ENCODE data around the gene NPM1.
"Not testable (repeated sequence)": the region's sequence is repeated elsewhere in the genome, so short reads cannot be mapped to it uniquely, and the experiment has no call there.

NPM1 gene

DNA sequence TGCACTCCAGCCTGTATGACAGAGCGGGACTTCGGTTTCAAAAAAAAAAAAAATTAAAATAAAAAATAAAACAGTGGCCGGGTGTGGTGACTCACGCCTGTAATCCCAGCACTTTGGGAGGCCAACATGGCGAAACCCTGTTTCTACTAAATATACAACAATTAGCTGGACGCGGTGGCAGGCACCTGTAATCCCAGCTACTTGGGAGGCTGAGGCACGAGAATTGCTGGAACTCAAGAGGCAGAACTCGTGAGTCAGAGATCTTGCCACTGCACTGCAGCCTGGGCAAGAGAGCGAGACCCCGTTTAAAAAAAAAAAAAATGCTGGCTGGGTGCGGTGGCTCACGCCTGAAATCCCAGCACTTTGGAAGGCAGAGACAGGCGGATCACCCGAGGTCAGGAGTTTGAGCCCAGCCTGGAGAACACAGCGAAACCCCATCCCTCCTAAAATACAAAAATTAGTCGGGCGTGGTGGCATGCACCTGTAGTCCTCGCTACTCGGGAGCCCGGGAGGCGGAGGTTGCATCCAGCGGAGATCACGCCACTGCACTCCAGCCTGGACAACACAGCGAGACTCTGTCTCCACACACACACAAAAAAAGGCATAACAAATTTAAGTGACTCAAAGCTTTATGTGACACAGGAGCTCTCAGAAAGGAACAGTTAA lies 1.5 kb upstream of the NPM1 start:
- peaks cover 24% of the 10 kb centered on the region for H3K36me3 ChIP-seq (ENCODE audit: control insufficient read depth, insufficient read depth, low read length)
- H3K27ac ChIP-seq (ENCODE audit: low read depth, low read length, severe bottlenecking), result no peak overlapping the region
- no peak overlapping the region for H3K4me3 ChIP-seq (ENCODE audit: extremely low read depth, insufficient read depth, low read length, poor library complexity, severe bottlenecking)
- WGBS, 2 experiments (ENCODE audit: insufficient coverage in 2 of 2), result 94 to 96% methylated on average over 14 to 18 of the region's 25 CpGs
- H3K4me1 ChIP-seq (ENCODE audit: control insufficient read depth, insufficient read depth, low read length, poor library complexity, severe bottlenecking), result no peaks in the 10 kb centered on the region
- H3K9me3 ChIP-seq (ENCODE audit: control insufficient read depth, low read length), result no peaks in the 10 kb centered on the region

DNA sequence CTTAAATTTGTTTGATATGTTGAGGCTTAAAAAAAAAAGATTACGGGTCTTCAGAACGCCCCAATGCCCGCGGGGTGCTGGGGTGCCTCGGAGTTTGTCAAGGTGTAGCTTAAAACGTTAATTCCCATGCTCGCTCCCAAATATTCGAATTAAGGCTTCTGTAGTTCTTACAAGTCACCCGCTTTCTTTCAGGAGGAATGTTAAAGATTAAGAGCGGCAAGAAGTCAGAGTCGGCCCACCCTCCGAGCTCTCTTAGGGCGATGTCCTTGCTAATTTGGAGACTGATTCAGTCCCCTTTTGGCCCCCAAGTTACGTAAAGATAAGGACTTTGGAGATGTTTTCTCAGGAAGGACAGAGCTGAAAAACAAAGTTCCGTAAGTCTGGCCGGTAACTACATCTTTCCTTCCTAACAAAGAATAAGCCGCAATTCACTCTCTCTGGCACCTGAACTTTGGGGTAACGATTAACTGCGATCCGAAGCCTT lies 746 bp upstream of the NPM1 start:
- Histone ChIP-seq H3K27ac (ENCODE audit: low read depth, low read length, severe bottlenecking) (peak overlapping the region; percentile 95), H3K36me3 (ENCODE audit: control insufficient read depth, insufficient read depth, low read length) (peaks cover 32% of the 10 kb centered on the region), H3K4me1 (ENCODE audit: control insufficient read depth, insufficient read depth, low read length, poor library complexity, severe bottlenecking) (peaks cover 3% of the 10 kb centered on the region), H3K9me3 (ENCODE audit: control insufficient read depth, low read length) (no peaks in the 10 kb centered on the region), H3K4me3 (ENCODE audit: extremely low read depth, insufficient read depth, low read length, poor library complexity, severe bottlenecking) (peak overlapping the region; percentile 94)
- WGBS, 2 experiments (ENCODE audit: insufficient coverage in 2 of 2), result 2 to 9% methylated on average over 7 to 8 of the region's 20 CpGs

- H3K27ac ChIP-seq (ENCODE audit: low read depth, low read length, severe bottlenecking), result peak overlapping the region; percentile 95
- WGBS, 2 experiments (ENCODE audit: insufficient coverage in 2 of 2), result 1% methylated on average over 20 to 45 of the region's 56 CpGs
- H3K36me3 ChIP-seq (ENCODE audit: control insufficient read depth, insufficient read depth, low read length), result peaks cover 44% of the 10 kb centered on the region
- H3K9me3 ChIP-seq (ENCODE audit: control insufficient read depth, low read length), result no peaks in the 10 kb centered on the region
- peaks cover 11% of the 10 kb centered on the region for H3K4me1 ChIP-seq (ENCODE audit: control insufficient read depth, insufficient read depth, low read length, poor library complexity, severe bottlenecking)
- peak overlapping the region; percentile 94 for H3K4me3 ChIP-seq (ENCODE audit: extremely low read depth, insufficient read depth, low read length, poor library complexity, severe bottlenecking)
Measured at GRCh38 chr5:171387970-171388815, 544 bp downstream of the NPM1 start.

- H3K9me3 ChIP-seq (ENCODE audit: control insufficient read depth, low read length), result no peaks in the 10 kb centered on the region
- peak overlapping the region; percentile 94 for H3K4me3 ChIP-seq (ENCODE audit: extremely low read depth, insufficient read depth, low read length, poor library complexity, severe bottlenecking)
- peaks cover 49% of the 10 kb centered on the region for H3K36me3 ChIP-seq (ENCODE audit: control insufficient read depth, insufficient read depth, low read length)
- peaks cover 16% of the 10 kb centered on the region for H3K4me1 ChIP-seq (ENCODE audit: control insufficient read depth, insufficient read depth, low read length, poor library complexity, severe bottlenecking)
- 0% methylated on average over 9 to 11 of the region's 14 CpGs for WGBS, 2 experiments (ENCODE audit: insufficient coverage in 2 of 2)
- peak overlapping the region; percentile 95 for H3K27ac ChIP-seq (ENCODE audit: low read depth, low read length, severe bottlenecking)
Measured at GRCh38 chr5:171388816-171389168, 1.1 kb downstream of the NPM1 start.

- H3K9me3 ChIP-seq (ENCODE audit: control insufficient read depth, low read length), result no peaks in the 10 kb centered on the region
- no peak overlapping the region for H3K27ac ChIP-seq (ENCODE audit: low read depth, low read length, severe bottlenecking)
- peaks cover 23% of the 10 kb centered on the region for H3K4me1 ChIP-seq (ENCODE audit: control insufficient read depth, insufficient read depth, low read length, poor library complexity, severe bottlenecking)
- peak overlapping the region; percentile 94 for H3K4me3 ChIP-seq (ENCODE audit: extremely low read depth, insufficient read depth, low read length, poor library complexity, severe bottlenecking)
- peaks cover 72% of the 10 kb centered on the region for H3K36me3 ChIP-seq (ENCODE audit: control insufficient read depth, insufficient read depth, low read length)
- WGBS, 2 experiments (ENCODE audit: insufficient coverage in 2 of 2), result 55 to 69% methylated on average over 7 of the region's 8 CpGs
Measured at GRCh38 chr5:171390883-171391677, 3.4 kb downstream of the NPM1 start.

DNA sequence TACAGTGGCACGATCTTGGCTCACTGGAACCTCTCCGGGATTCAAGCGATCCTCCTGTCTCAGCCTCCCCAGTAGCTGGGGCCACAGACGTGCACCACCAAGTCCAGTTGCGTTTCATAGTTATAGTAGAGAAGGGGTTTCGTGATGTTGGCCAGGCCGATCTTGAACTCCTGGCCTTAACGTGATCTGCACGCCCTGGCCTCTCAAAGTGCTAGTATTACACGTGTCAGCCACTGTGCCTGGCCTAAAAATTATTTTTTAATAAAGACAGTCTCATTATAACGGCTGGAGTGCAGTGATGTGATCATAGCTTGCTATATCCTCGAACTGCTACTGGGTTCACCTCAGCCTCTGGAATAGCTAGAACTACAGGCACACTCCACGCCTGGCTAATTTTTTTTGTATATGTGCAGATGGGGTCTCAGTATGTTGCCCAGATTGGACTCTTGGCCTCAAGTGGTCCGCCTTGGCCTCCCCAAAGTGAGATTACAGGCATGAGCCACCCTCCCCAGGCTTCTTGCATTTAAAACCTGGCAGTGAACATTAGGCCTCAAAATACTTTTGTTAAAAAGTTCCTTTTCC lies 4.4 kb downstream of the NPM1 start:
- Histone ChIP-seq H3K27ac (ENCODE audit: low read depth, low read length, severe bottlenecking) (peak overlapping the region; percentile 16), H3K4me3 (ENCODE audit: extremely low read depth, insufficient read depth, low read length, poor library complexity, severe bottlenecking) (no peak overlapping the region), H3K4me1 (ENCODE audit: control insufficient read depth, insufficient read depth, low read length, poor library complexity, severe bottlenecking) (peaks cover 23% of the 10 kb centered on the region), H3K36me3 (ENCODE audit: control insufficient read depth, insufficient read depth, low read length) (peaks cover 82% of the 10 kb centered on the region), H3K9me3 (ENCODE audit: control insufficient read depth, low read length) (no peaks in the 10 kb centered on the region)
- WGBS, 2 experiments (ENCODE audit: insufficient coverage in 2 of 2), result 79 to 83% methylated on average over 9 to 10 of the region's 14 CpGs

GRCh38 chr5:171392585-171393159 lies 5.0 kb downstream of the NPM1 start:
- Histone ChIP-seq H3K9me3 (ENCODE audit: control insufficient read depth, low read length) (no peaks in the 10 kb centered on the region), H3K4me1 (ENCODE audit: control insufficient read depth, insufficient read depth, low read length, poor library complexity, severe bottlenecking) (peaks cover 26% of the 10 kb centered on the region), H3K4me3 (ENCODE audit: extremely low read depth, insufficient read depth, low read length, poor library complexity, severe bottlenecking) (no peak overlapping the region), H3K36me3 (ENCODE audit: control insufficient read depth, insufficient read depth, low read length) (peaks cover 88% of the 10 kb centered on the region), H3K27ac (ENCODE audit: low read depth, low read length, severe bottlenecking) (no peak overlapping the region)
- 94 to 98% methylated on average over 3 of the region's 4 CpGs for WGBS, 2 experiments (ENCODE audit: insufficient coverage in 2 of 2)

DNA sequence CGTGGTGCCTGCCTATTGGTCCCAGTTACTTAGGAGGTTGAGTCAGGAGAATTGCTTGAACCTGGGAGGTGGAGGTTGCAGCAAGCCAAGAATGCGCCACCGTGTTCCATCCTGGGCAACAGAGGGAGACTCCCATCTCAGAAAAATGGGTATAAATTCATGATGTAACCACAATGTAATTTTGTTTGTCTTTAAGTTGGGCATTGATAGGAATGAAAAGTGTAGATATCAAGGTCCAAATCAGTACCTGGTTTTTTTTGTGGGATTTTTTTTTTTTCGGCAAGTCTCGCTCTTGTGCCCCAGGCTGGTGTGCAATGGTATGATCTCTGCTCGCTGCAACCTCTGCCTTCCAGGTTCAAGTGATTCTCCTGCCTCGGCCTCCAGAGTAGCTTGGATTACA lies 7.4 kb downstream of the NPM1 start:
- peaks cover 97% of the 10 kb centered on the region for H3K36me3 ChIP-seq (ENCODE audit: control insufficient read depth, insufficient read depth, low read length)
- peaks cover 27% of the 10 kb centered on the region for H3K4me1 ChIP-seq (ENCODE audit: control insufficient read depth, insufficient read depth, low read length, poor library complexity, severe bottlenecking)
- H3K27ac ChIP-seq (ENCODE audit: low read depth, low read length, severe bottlenecking), result no peak overlapping the region
- WGBS, 2 experiments (ENCODE audit: insufficient coverage in 2 of 2), result 95 to 98% methylated on average over 7 of the region's 7 CpGs
- no peaks in the 10 kb centered on the region for H3K9me3 ChIP-seq (ENCODE audit: control insufficient read depth, low read length)
- no peak overlapping the region for H3K4me3 ChIP-seq (ENCODE audit: extremely low read depth, insufficient read depth, low read length, poor library complexity, severe bottlenecking)

- not testable (repeated sequence) for H3K9me3 ChIP-seq (ENCODE audit: control insufficient read depth, low read length); H3K27ac ChIP-seq (ENCODE audit: low read depth, low read length, severe bottlenecking); H3K4me3 ChIP-seq (ENCODE audit: extremely low read depth, insufficient read depth, low read length, poor library complexity, severe bottlenecking)
- H3K4me1 ChIP-seq (ENCODE audit: control insufficient read depth, insufficient read depth, low read length, poor library complexity, severe bottlenecking), result peaks cover 25% of the 10 kb centered on the region
- 92 to 96% methylated on average over 6 to 7 of the region's 11 CpGs for WGBS, 2 experiments (ENCODE audit: insufficient coverage in 2 of 2)
- H3K36me3 ChIP-seq (ENCODE audit: control insufficient read depth, insufficient read depth, low read length), result peaks cover 97% of the 10 kb centered on the region
Measured at GRCh38 chr5:171396583-171396982, 8.9 kb downstream of the NPM1 start.

- peaks cover 96% of the 10 kb centered on the region for H3K36me3 ChIP-seq (ENCODE audit: control insufficient read depth, insufficient read depth, low read length)
- no peak overlapping the region for H3K4me3 ChIP-seq (ENCODE audit: extremely low read depth, insufficient read depth, low read length, poor library complexity, severe bottlenecking)
- H3K9me3 ChIP-seq (ENCODE audit: control insufficient read depth, low read length), result peaks cover 10% of the 10 kb centered on the region
- H3K27ac ChIP-seq (ENCODE audit: low read depth, low read length, severe bottlenecking), result no peak overlapping the region
- 100% methylated on average over 1 of the region's 2 CpGs; no CpG with 5 or more reads in 1 of the 2 experiments for WGBS, 2 experiments (ENCODE audit: insufficient coverage in 2 of 2)
- peaks cover 21% of the 10 kb centered on the region for H3K4me1 ChIP-seq (ENCODE audit: control insufficient read depth, insufficient read depth, low read length, poor library complexity, severe bottlenecking)
Measured at GRCh38 chr5:171397190-171397589, 9.5 kb downstream of the NPM1 start.
